HFFc6 (cell line): ENCODE data around the gene FGFBP3. TPM values are rescaled to one million over a fixed set of nuclear protein-coding genes. Genes with fewer than 3 reads are reported as not detected.

Experiments
- DNase-seq: peaks from one replicate; pipeline ENCODE4 v3.0.0-alpha.2; 2018
- H3K27ac Mint-ChIP-seq: 2 replicates; pipeline ENCODE4 v1.8.0; 2020; ENCODE audit warnings: mild to moderate bottlenecking, mixed read lengths
- H3K27me3 Mint-ChIP-seq: 2 replicates; pipeline ENCODE4 v1.8.0; 2021; ENCODE audit warnings: mild to moderate bottlenecking, moderate library complexity, mixed read lengths; ENCODE audit not compliant: insufficient read depth
- H3K36me3 Mint-ChIP-seq: 2 replicates; pipeline ENCODE4 v1.8.0; 2021; ENCODE audit warnings: low read depth, mixed read lengths
- H3K4me1 Mint-ChIP-seq: 2 replicates; pipeline ENCODE4 v1.8.0; 2020; ENCODE audit warnings: low read depth, mixed read lengths
- H3K4me3 Mint-ChIP-seq: 2 replicates; pipeline ENCODE4 v1.8.0; 2020; ENCODE audit warnings: mild to moderate bottlenecking, moderate library complexity, mixed read lengths
- H3K9me3 Mint-ChIP-seq: 2 replicates; pipeline ENCODE4 v1.8.0; 2020; ENCODE audit warnings: mild to moderate bottlenecking, mixed read lengths
- total RNA-seq, 6 experiments: library from RNA; stranded (reverse); fragmentation: NEBNext Ultra II Directional; extraction: Animal tissue kit (Norgen Biotek cat#: 25700); gene quantifications; 2 replicates in 1 of 6; 3 replicates in 5 of 6; pipeline ENCODE4 v1.2.3, GENCODE V29; 2021
- TF ChIP-seq, protein P1 (sequence below): fragments of 200-600 bp; sonication (generic); IDR thresholded peaks from 2 replicates; pipeline ENCODE4 v1.5.0; 2021; ENCODE audit warnings: antibody characterized with exemption, mild to moderate bottlenecking

FGFBP3 gene
- total RNA-seq, 6 experiments from 2014 or later: 0.47 to 0.54 (median 0.52) TPM

DNA sequence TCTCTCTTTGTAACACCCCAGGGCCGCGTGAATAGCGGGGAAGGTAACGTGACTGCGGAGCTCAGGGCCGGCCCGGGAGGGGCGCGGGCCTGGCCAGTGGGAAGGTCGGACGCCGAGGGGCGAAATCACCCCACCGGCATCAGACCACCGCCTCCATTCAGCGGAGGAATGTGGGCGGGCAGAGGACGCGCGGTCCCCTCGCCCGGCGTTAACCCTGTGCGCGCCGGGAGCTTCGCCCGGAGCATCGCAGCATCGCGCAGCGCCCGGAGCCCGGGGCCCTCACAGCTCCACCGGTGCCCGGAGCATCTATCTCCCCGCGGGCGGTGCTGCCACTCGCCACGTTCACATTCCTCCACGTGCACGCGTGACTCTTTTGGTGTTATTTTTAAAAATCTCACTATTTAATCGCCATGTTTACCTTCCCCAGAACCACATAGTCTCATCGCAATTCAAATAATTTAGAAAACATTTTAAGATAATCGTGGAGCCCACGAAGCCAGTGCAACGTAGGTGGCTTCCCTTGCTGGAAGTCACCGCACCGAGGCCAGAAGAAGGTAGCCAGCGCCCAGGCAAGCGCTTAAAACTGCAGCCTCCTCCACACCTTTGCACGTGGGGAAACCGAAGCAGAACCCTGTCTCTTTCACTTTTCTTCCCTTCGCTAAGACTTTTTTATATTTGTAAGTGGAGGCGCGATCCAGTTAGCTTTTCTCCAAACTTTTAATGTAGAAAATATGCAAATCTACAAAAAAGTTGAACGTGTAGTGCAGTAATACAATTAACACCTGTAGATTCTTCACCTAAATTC, 21.8 kb downstream of the FGFBP3 start:
- DNase-seq: no peak
- H3K4me3 Mint-ChIP-seq: peak overlapping the region; percentile 93
- no peak overlapping the region; the same call in 1 of the 2 replicates for H3K27ac Mint-ChIP-seq
- no peaks in the 10 kb centered on the region for H3K9me3 Mint-ChIP-seq
- H3K27me3 Mint-ChIP-seq: no peaks in the 10 kb centered on the region; the same call in 1 of the 2 replicates
- TF ChIP-seq, protein P1, sequence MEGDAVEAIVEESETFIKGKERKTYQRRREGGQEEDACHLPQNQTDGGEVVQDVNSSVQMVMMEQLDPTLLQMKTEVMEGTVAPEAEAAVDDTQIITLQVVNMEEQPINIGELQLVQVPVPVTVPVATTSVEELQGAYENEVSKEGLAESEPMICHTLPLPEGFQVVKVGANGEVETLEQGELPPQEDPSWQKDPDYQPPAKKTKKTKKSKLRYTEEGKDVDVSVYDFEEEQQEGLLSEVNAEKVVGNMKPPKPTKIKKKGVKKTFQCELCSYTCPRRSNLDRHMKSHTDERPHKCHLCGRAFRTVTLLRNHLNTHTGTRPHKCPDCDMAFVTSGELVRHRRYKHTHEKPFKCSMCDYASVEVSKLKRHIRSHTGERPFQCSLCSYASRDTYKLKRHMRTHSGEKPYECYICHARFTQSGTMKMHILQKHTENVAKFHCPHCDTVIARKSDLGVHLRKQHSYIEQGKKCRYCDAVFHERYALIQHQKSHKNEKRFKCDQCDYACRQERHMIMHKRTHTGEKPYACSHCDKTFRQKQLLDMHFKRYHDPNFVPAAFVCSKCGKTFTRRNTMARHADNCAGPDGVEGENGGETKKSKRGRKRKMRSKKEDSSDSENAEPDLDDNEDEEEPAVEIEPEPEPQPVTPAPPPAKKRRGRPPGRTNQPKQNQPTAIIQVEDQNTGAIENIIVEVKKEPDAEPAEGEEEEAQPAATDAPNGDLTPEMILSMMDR: no peak
- no peaks in the 10 kb centered on the region for H3K36me3 Mint-ChIP-seq
- H3K4me1 Mint-ChIP-seq: peaks cover 53% of the 10 kb centered on the region

DNA sequence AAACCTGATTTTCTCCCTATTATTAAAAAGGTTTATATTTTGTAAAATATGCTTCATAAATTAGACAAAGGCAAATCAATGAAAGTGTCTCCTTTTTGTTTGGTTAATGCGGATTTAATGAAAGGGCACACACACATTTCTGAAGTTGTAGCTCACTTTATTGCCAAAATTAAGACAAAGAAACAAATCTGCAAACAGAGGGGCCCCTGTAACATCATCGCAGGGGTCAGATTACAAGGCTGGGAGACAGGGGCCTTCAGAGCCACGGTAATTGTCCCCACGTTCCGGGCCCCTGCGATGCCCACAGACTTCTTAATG, 22.4 kb downstream of the FGFBP3 start:
- TF ChIP-seq, protein P1: no peak
- Mint-ChIP-seq H3K36me3 (no peaks in the 10 kb centered on the region), H3K27me3 (no peaks in the 10 kb centered on the region; the same call in 1 of the 2 replicates), H3K4me3 (peak overlapping the region; percentile 93), H3K4me1 (peaks cover 51% of the 10 kb centered on the region), H3K27ac (no peak overlapping the region), H3K9me3 (no peaks in the 10 kb centered on the region)
- DNase-seq: no peak

DNA sequence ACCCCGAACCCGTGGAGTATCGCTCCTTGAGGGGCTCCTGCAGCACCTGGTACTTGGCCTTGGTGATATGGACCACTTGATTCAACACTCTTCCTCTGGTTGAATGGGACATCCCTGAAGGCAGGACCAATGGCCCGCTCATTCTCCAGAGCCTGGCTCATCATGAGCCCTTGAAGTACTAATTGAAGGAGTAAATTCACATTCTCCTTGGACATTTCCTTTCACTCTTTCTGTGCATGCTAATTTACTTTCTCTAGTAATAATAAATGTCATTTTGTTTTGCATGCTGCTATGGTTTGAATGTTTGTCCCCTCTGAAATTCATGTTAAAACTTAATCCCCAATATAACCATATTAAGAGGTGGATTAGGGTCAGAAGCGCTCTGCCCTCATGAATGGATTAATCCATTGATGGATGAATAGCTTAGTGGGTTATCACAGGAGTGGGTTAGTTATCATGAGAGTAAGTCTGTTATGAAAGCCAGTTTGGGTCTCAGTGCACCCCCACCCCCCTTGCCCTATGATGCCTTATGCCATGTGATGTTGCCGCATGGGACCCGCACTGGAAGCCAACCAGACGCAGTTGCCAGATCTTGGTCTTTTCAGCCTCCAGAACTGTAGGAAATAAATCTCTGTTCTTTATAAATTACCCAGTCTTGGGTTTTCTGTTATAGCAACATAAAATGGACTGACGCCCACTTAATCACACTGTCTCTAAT, 23.8 kb downstream of the FGFBP3 start:
- DNase-seq: no peak
- Mint-ChIP-seq H3K4me1 (peaks cover 37% of the 10 kb centered on the region), H3K4me3 (no peak overlapping the region), H3K27me3 (peaks cover 3% of the 10 kb centered on the region), H3K9me3 (no peaks in the 10 kb centered on the region), H3K36me3 (no peaks in the 10 kb centered on the region), H3K27ac (no peak overlapping the region)
- TF ChIP-seq, protein P1: no peak

DNA sequence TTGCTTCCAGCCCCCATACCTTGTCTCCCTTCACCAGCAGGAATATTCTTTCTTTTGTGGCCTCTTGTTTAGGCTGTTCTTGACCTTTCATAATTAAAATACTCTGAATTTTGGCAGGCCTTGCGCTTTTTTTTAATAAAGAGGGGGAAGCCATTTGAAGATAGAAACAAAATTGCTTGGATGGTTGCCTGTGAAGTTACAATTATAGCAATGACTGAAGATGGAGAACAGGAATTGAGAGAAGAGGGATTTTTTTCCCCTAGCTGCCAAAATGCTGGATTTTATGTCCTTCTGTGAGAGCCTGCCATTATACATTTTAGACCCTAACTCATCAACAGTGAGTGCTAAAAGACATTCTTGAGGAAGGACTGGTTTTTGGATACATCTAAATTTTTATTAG, 24.8 kb downstream of the FGFBP3 start:
- no peak overlapping the region; the same call in 1 of the 2 replicates for H3K4me3 Mint-ChIP-seq

DNA sequence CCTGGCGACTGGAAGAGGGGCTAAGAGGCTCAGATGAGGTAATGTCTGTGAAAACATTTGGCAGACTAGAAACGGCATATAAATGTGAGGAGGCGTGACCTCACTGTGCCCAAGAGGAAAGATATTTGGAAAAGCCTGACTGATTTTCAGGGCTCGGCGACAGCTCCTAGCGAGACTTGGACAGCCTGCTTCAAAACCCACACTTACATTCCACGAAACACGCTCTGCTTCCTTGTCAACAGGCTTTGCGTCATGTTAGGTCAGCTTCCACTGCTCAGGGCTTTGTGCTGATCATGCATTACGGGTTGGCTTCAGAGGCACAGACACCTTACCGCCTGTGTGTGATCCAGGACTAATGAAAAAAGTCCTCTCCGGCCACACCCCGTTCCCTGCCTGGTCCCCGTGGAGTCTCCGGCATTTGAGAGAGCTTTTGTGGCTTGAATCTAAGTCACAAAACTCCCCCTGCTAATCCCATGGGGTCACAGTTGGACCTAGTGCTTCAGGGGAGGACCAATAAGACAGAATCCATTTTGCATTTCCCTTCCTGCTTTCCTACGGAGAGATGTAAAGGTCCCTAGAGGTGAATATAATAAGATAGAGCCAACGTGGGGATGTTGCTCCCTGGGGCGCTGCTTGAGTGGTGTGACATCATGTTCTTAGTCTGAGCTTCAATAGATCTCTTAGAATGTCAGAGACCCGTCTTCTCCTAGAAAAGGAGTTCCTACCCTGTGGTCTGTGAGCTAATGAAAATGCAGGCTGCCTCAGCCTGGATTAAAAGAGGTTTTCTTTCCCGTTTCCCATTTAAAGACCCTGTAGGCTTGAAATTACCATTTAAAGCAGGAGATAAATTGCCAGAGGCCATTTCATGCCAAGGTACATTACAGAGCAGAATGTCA, 25.5 kb downstream of the FGFBP3 start:
- Mint-ChIP-seq H3K36me3 (no peaks in the 10 kb centered on the region), H3K4me1 (peaks cover 37% of the 10 kb centered on the region), H3K9me3 (no peaks in the 10 kb centered on the region), H3K27ac (no peak overlapping the region), H3K27me3 (peaks cover 5% of the 10 kb centered on the region), H3K4me3 (peak overlapping the region; percentile 70)
- TF ChIP-seq, protein P1: no peak
- DNase-seq: no peak

More for the DNA sequence above, 24.8 kb downstream of the FGFBP3 start:
- H3K9me3 Mint-ChIP-seq: no peaks in the 10 kb centered on the region
- TF ChIP-seq, protein P1: no peak
- peaks cover 37% of the 10 kb centered on the region for H3K4me1 Mint-ChIP-seq
- H3K27ac Mint-ChIP-seq: no peak overlapping the region
- no peaks in the 10 kb centered on the region for H3K36me3 Mint-ChIP-seq
- no peak for DNase-seq
- peaks cover 5% of the 10 kb centered on the region for H3K27me3 Mint-ChIP-seq
